CD4-positive, alpha-beta T cell treated with Interleukin-10 for 1 hour (primary cell): ENCODE results near the gene CCDC146.
A peak's percentile ranks its signal among the peaks of the same experiment; 100 is the strongest.
"Not testable (repeated sequence)": the region's sequence is repeated elsewhere in the genome, so short reads cannot be mapped to it uniquely, and the experiment has no call there.

Experiments
- DNase-seq: peaks from one replicate; pipeline ENCODE4 v3.0.0-alpha.2; 2020

Gene CCDC146

GRCh38 chr7:77154917-77155464 is 32.6 kb downstream of the CCDC146 start:
- peak; percentile 10 for DNase-seq

GRCh38 chr7:77155601-77156377 is 33.4 kb downstream of the CCDC146 start:
- DNase-seq: not testable (repeated sequence)

GRCh38 chr7:77157034-77157433 is 34.6 kb downstream of the CCDC146 start:
- not testable (repeated sequence) for DNase-seq

- DNase-seq: peak; percentile 13
Observed at GRCh38 chr7:77157446-77157845, 35.0 kb downstream of the CCDC146 start.

GRCh38 chr7:77171073-77171472 is 48.7 kb downstream of the CCDC146 start:
- DNase-seq: not testable (repeated sequence)

- DNase-seq: not testable (repeated sequence)
Observed at GRCh38 chr7:77172437-77173172, 50.2 kb downstream of the CCDC146 start.

- DNase-seq: not testable (repeated sequence)
Observed at GRCh38 chr7:77174418-77174817, 52.0 kb downstream of the CCDC146 start.

GRCh38 chr7:77175274-77175800 is 52.9 kb downstream of the CCDC146 start:
- not testable (repeated sequence) for DNase-seq

- not testable (repeated sequence) for DNase-seq
Observed at GRCh38 chr7:77177321-77177904, 55.0 kb downstream of the CCDC146 start.

- DNase-seq: not testable (repeated sequence)
Observed at GRCh38 chr7:77178024-77178423, 55.6 kb downstream of the CCDC146 start.

GRCh38 chr7:77181015-77181595 is 58.7 kb downstream of the CCDC146 start:
- no peak for DNase-seq

GRCh38 chr7:77181734-77182133 is 59.3 kb downstream of the CCDC146 start:
- DNase-seq: no peak

- no peak for DNase-seq
Observed at GRCh38 chr7:77182261-77182660, 59.8 kb downstream of the CCDC146 start.

GRCh38 chr7:77184463-77184862 is 62.0 kb downstream of the CCDC146 start:
- DNase-seq: no peak

- DNase-seq: no peak
Observed at GRCh38 chr7:77184990-77185389, 62.6 kb downstream of the CCDC146 start.

- no peak for DNase-seq
Observed at GRCh38 chr7:77185866-77186265, 63.5 kb downstream of the CCDC146 start.

GRCh38 chr7:77188731-77189437 is 66.5 kb downstream of the CCDC146 start:
- DNase-seq: no peak

GRCh38 chr7:77197141-77197540 is 74.7 kb downstream of the CCDC146 start:
- no peak for DNase-seq

GRCh38 chr7:77199013-77199966 is 76.9 kb downstream of the CCDC146 start, which contains the start of gene FGL2:
Gene FGL2 (minus strand): TSS chr7:77199819. CDS start chr7:77199793, 26 bp downstream.
- peak; percentile 49 for DNase-seq

GRCh38 chr7:77200542-77200941 is 78.1 kb downstream of the CCDC146 start:
- DNase-seq: no peak

- no peak for DNase-seq
Observed at GRCh38 chr7:77202481-77202976, 80.1 kb downstream of the CCDC146 start.
